Mesangial cell (primary cell): ENCODE results near the gene AHSA1. TPM values are rescaled to one million over a fixed set of nuclear protein-coding genes. Genes with fewer than 3 reads are reported as not detected.

Experiments
- total RNA-seq: library from RNA; depleted of rRNA; stranded (reverse); fragments of >200 nt; gene quantifications from 2 replicates; pipeline ENCODE4 v1.2.3, GENCODE V29; 2015

The AHSA1 gene
- total RNA-seq = 63.1 and 149 TPM in 2 replicates

GRCh38 chr14:77457522-77458248 is at the start of gene AHSA1, which contains the start of gene VIPAS39:
Gene AHSA1 (plus strand): TSS chr14:77458093. CDS start chr14:77458190, 97 bp downstream.
Gene VIPAS39 (minus strand): TSS chr14:77457601. CDS start chr14:77454102, 3,499 bp downstream.

GRCh38 chr14:77423423-77423822 is 34.5 kb upstream of the AHSA1 start, which contains the start of gene NOXRED1:
Gene NOXRED1 (minus strand): TSS chr14:77423523. CDS start chr14:77422889, 634 bp downstream.

GRCh38 chr14:77498120-77498979 is 40.5 kb downstream of the AHSA1 start, which contains the start of gene ISM2:
Gene ISM2 (minus strand): TSS chr14:77498816. CDS start chr14:77498793, 23 bp downstream.

Other genes with a start within 250 kb of the AHSA1 start
- not detected in 2 replicates for gene NGB, start 186.9 kb upstream of the AHSA1 start, total RNA-seq
- gene POMT2, start 137.2 kb upstream of the AHSA1 start, total RNA-seq = 13.7 and 15.3 TPM in 2 replicates
- gene GSTZ1, start 137.1 kb upstream of the AHSA1 start, total RNA-seq = 28.2 and 46.3 TPM in 2 replicates
- gene TMED8, start 81.0 kb upstream of the AHSA1 start, total RNA-seq = 7.1 and 8.8 TPM in 2 replicates
- 0.51 and 2.0 TPM in 2 replicates for gene SAMD15, start 80.7 kb upstream of the AHSA1 start, total RNA-seq
- gene NOXRED1, start 34.6 kb upstream of the AHSA1 start, total RNA-seq = 0.25 TPM in 1 of 2 replicates, not detected in the other
- 16.2 and 17.1 TPM in 2 replicates for gene VIPAS39, start 492 bp upstream of the AHSA1 start, total RNA-seq
- gene ISM2, start 40.7 kb downstream of the AHSA1 start, total RNA-seq = under 0.01 and 2.5 TPM in 2 replicates
- gene SPTLC2, start 158.5 kb downstream of the AHSA1 start, total RNA-seq = 25.4 and 54.8 TPM in 2 replicates
- 8.8 and 9.6 TPM in 2 replicates for gene ALKBH1, start 249.9 kb downstream of the AHSA1 start, total RNA-seq